Activated CD4-positive, alpha-beta T cell treated with anti-CD3 and anti-CD28 coated beads, Interleukin-2, amount 50 U/mL, for 48 hours (primary cell): ENCODE results near the gene ARSK.

Experiments used
- DNase-seq, 2 experiments: peaks; one replicate each; pipeline ENCODE4 v3.0.0-alpha.2; 2020

ARSK gene

DNA sequence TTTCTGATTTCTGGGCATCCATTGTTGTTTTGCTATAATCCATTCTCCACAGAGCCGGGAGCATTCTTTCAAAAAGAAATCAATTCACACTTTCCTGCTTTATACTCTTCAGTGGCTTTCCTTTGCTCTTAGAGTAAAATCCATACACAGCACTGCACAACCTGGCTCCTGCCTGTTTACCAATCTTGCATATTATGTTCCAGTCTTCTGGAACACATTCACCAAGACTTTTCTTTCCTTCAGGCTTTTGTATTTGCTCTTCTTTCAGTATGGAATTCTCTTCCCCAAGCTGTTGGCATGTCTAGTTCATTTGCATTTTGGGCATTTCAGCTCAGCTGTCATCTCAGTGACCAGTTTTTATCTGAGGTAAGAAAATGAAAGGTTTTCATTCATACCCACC, 97.9 kb downstream of the ARSK start:
- no peak for DNase-seq

DNA sequence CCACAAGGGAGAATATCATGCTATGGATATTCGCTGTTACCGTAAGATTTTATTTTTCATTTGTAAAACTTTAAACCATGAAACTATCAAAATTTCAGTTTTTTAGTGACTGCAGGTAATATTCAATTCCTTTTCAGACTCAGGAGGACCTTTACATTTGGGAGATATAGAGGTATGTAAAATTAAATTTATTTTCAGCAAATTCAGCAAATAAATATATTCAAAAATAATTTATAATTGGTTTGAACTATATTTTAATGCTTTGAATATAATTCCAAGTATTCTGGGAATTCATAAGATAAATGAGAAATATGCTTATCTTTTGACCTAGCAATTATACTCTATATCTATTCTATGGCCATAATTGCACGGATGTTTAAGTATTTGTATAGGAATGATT, 99.3 kb downstream of the ARSK start:
- DNase-seq = no peak
